NB4 (cell line): Measurements from ENCODE around the gene ASIC3.

Experiments
- POLR2A ChIP-seq: IDR thresholded peaks from 2 replicates; pipeline ENCODE4 v1.6.1; 2011; ENCODE audit warnings: mild to moderate bottlenecking; ENCODE audit not compliant: insufficient read length; ENCODE audit errors: extremely low read depth
- TF ChIP-seq, protein P1 (sequence below): IDR thresholded peaks from one replicate; pipeline ENCODE4 v1.5.1; 2012; ENCODE audit warnings: low read depth, low read length

DNA sequence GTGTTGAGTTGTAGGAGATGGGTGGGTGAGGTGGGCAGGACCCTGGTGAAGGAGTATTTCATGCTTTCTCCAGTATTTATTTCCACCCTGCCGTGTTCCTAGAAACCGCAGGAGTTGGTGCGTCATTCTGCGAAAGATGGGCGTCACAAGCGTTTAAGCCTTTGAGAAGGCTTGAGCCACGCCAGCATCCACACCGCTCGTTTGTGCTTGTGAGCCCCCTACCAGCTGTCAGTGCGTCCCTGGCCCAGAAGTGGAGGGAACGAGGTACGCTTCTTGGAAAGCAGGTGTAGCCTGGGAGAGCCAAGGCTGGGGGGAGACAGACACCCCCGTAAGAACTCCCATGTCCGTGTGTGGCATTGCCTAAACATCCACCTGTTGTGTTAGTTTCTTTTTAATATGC is 43.7 kb downstream of the ASIC3 start:
- TF ChIP-seq, protein P1, sequence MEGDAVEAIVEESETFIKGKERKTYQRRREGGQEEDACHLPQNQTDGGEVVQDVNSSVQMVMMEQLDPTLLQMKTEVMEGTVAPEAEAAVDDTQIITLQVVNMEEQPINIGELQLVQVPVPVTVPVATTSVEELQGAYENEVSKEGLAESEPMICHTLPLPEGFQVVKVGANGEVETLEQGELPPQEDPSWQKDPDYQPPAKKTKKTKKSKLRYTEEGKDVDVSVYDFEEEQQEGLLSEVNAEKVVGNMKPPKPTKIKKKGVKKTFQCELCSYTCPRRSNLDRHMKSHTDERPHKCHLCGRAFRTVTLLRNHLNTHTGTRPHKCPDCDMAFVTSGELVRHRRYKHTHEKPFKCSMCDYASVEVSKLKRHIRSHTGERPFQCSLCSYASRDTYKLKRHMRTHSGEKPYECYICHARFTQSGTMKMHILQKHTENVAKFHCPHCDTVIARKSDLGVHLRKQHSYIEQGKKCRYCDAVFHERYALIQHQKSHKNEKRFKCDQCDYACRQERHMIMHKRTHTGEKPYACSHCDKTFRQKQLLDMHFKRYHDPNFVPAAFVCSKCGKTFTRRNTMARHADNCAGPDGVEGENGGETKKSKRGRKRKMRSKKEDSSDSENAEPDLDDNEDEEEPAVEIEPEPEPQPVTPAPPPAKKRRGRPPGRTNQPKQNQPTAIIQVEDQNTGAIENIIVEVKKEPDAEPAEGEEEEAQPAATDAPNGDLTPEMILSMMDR: no peak
- no peak for TF ChIP-seq POLR2A
